ENCODE measurements around the gene USP17L26. TPM values are rescaled to one million over a fixed set of nuclear protein-coding genes. Genes with fewer than 3 reads are reported as not detected.
"Not testable (repeated sequence)": the region's sequence is repeated elsewhere in the genome, so short reads cannot be mapped to it uniquely, and the experiment has no call there.

The USP17L26 gene
- total and polyA plus RNA-seq, 4 experiments from 2014 or later: not detected

DNA sequence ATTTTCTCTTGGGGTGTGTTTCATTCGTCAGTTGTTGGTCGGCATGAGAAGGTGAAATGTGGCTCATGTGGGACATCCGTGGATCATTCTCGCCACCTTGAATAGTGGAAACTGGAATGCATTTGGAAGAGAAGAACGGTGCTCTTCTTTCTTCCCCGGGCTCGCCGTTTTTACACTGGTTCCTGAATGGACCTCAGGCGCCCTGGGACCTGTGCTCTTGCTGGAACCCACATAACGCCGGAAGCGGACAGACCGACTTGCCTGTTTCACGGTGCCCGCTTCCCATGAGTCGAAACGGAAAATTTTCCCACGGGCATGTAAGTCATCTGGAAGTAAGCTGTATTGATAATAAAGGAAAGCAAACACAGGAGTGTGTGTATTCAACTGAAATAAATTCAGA is 16.4 kb downstream of the USP17L26 start:
- intact Hi-C loops (cut with micrococcal nuclease); DNase-seq; H3K27ac Mint-ChIP-seq; H3K4me1 Mint-ChIP-seq; H3K4me3 ChIP-seq (ENCODE audit: low read length in 2 of 2); H3K27ac ChIP-seq (ENCODE audit: low read depth, low read length); POLR2A ChIA-PET (ENCODE audit: partially characterized antibody); H3K27me3 Mint-ChIP-seq; H3K9me3 ChIP-seq (ENCODE audit: control insufficient read depth in 1 of 2, low read length in 2 of 2); H3K36me3 ChIP-seq (ENCODE audit: insufficient read depth, low read length); CTCF ChIA-PET (ENCODE audit: partially characterized antibody); H3K4me3 Mint-ChIP-seq; H3K27me3 ChIP-seq (ENCODE audit: insufficient read depth, low read length); H3K36me3 Mint-ChIP-seq; H3K4me1 ChIP-seq (ENCODE audit: insufficient read depth, low read length); H3K9me3 Mint-ChIP-seq: not testable (repeated sequence)

DNA sequence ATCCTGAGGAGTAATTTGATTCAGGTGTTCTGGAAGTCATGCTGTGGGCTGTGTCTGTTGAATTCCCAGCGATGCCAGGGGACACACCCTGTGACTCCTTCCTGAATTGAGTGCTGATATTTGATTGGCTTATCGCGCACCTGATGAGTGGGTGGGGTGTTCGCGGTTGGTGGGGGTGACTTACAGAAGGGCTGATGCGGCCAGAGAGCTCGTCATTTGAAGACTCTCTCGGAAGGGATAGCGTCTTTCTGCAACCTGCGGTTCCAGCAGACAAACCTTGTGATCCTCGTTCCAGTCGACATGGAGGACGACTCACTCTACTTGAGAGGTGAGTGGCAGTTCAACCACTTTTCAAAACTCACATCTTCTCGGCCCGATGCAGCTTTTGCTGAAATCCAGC is 18.9 kb downstream of the USP17L26 start, which contains the start of gene USP17L29:
Gene USP17L29 (plus strand): TSS at position 301 of the 400 bp plus-strand sequence. CDS start 0 bp downstream, at position 301.
- H3K27ac Mint-ChIP-seq; POLR2A ChIA-PET (ENCODE audit: partially characterized antibody); H3K4me1 Mint-ChIP-seq; H3K27ac ChIP-seq (ENCODE audit: low read depth, low read length); intact Hi-C loops (cut with micrococcal nuclease); H3K9me3 Mint-ChIP-seq; H3K36me3 Mint-ChIP-seq; H3K9me3 ChIP-seq (ENCODE audit: control insufficient read depth in 1 of 2, low read length in 2 of 2); DNase-seq; H3K36me3 ChIP-seq (ENCODE audit: insufficient read depth, low read length); H3K27me3 ChIP-seq (ENCODE audit: insufficient read depth, low read length); CTCF ChIA-PET (ENCODE audit: partially characterized antibody); H3K4me3 ChIP-seq (ENCODE audit: low read length in 2 of 2); H3K27me3 Mint-ChIP-seq; H3K4me1 ChIP-seq (ENCODE audit: insufficient read depth, low read length); H3K4me3 Mint-ChIP-seq: not testable (repeated sequence)

DNA sequence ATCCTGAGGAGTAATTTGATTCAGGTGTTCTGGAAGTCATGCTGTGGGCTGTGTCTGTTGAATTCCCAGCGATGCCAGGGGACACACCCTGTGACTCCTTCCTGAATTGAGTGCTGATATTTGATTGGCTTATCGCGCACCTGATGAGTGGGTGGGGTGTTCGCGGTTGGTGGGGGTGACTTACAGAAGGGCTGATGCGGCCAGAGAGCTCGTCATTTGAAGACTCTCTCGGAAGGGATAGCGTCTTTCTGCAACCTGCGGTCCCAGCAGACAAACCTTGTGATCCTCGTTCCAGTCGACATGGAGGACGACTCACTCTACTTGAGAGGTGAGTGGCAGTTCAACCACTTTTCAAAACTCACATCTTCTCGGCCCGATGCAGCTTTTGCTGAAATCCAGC is 28.4 kb downstream of the USP17L26 start, which contains the start of gene USP17L30:
Gene USP17L30 (plus strand): TSS at position 301 of the 400 bp plus-strand sequence. CDS start 0 bp downstream, at position 301.
- H3K4me1 Mint-ChIP-seq; H3K9me3 ChIP-seq (ENCODE audit: control insufficient read depth in 1 of 2, low read length in 2 of 2); H3K27me3 ChIP-seq (ENCODE audit: insufficient read depth, low read length); H3K27ac ChIP-seq (ENCODE audit: low read depth, low read length); POLR2A ChIA-PET (ENCODE audit: partially characterized antibody); H3K4me3 ChIP-seq (ENCODE audit: low read length in 2 of 2); H3K27me3 Mint-ChIP-seq; H3K36me3 ChIP-seq (ENCODE audit: insufficient read depth, low read length); intact Hi-C loops (cut with micrococcal nuclease); H3K4me3 Mint-ChIP-seq; H3K27ac Mint-ChIP-seq; H3K9me3 Mint-ChIP-seq; H3K4me1 ChIP-seq (ENCODE audit: insufficient read depth, low read length); DNase-seq; H3K36me3 Mint-ChIP-seq; CTCF ChIA-PET (ENCODE audit: partially characterized antibody): not testable (repeated sequence)

DNA sequence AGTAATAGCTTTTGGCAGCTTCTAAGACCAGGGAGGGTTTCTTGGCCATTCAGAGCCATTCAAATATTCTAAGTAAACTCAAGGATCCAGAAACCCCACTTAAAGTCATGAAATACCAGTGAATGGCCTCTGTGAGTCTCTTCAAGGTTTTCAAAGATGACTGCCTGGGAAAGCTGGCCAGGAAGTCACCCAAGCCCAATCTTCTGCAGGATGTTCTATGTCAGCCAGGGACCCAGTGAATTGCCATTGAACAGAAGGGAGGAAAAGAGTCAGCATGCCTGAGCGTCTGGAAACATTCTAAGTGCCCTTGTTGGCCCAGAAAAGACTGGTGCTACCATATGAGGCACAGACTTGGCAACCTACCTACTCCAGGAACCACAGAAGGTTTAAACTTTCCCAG is 45.4 kb downstream of the USP17L26 start:
- intact Hi-C loops (cut with micrococcal nuclease); H3K27me3 ChIP-seq (ENCODE audit: insufficient read depth, low read length); H3K9me3 ChIP-seq (ENCODE audit: control insufficient read depth in 1 of 2, low read length in 2 of 2); H3K27ac ChIP-seq (ENCODE audit: low read depth, low read length); POLR2A ChIA-PET (ENCODE audit: partially characterized antibody); DNase-seq; H3K9me3 Mint-ChIP-seq; CTCF ChIA-PET (ENCODE audit: partially characterized antibody); H3K4me3 Mint-ChIP-seq; H3K36me3 Mint-ChIP-seq; H3K27me3 Mint-ChIP-seq; H3K27ac Mint-ChIP-seq; H3K4me3 ChIP-seq (ENCODE audit: low read length in 2 of 2); H3K36me3 ChIP-seq (ENCODE audit: insufficient read depth, low read length); H3K4me1 Mint-ChIP-seq; H3K4me1 ChIP-seq (ENCODE audit: insufficient read depth, low read length): not testable (repeated sequence)

DNA sequence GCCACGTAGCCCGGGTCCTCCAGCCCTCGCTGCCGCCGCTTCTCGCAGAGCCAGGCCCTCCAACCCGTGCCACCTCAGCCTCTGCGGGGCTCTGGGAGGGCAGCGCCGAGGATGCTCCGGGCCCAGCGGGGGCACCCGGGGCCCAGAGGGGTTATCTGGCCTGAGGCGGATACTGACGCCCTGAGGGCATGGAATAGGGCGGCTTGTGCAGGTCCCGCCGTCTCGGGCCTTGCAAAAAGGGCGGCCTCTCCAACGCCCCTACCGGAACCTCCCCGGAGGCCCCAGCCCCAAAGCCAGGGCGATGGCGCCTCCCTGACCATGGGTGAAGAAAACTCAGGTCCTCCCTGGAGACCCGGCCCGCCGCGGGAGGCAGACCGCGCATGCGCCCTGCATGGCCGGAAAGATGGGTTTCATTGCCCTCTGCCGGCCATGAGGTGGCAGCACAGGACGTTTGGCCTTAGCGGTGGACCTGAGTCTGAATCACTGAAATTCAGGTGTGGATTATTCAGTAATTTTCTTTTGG is 46.6 kb downstream of the USP17L26 start:
- H3K27me3 Mint-ChIP-seq; H3K27me3 ChIP-seq (ENCODE audit: insufficient read depth, low read length); H3K4me3 ChIP-seq (ENCODE audit: low read length in 2 of 2); H3K4me1 ChIP-seq (ENCODE audit: insufficient read depth, low read length); H3K36me3 ChIP-seq (ENCODE audit: insufficient read depth, low read length); CTCF ChIA-PET (ENCODE audit: partially characterized antibody); POLR2A ChIA-PET (ENCODE audit: partially characterized antibody); H3K36me3 Mint-ChIP-seq; H3K27ac ChIP-seq (ENCODE audit: low read depth, low read length); intact Hi-C loops (cut with micrococcal nuclease); H3K4me1 Mint-ChIP-seq; H3K9me3 ChIP-seq (ENCODE audit: control insufficient read depth in 1 of 2, low read length in 2 of 2); H3K27ac Mint-ChIP-seq; H3K9me3 Mint-ChIP-seq: not testable (repeated sequence)
- peak; percentile 38 to 61 (median 49) for DNase-seq
- H3K4me3 Mint-ChIP-seq: peak overlapping the region in 6 of 8 donors; percentile 12 to 64 (median 43)

DNA sequence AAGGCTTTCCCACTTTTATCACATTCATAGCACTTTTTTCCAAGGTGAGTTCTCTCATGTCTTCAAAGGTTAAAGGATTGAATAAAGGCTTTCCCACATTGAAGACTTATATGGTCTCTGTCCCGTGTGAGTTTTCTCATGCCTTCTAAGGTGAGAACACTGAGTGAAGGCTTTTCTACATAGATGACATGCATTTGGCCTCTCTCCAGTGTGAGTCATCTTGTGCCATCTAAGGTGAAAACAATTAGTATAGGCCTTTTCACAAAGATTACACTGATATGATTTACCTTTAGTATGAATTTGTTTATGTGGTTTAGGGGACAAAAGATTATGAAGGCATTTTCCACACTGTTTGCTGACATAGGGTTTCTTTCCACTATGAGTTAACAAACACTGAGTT is 49.7 kb downstream of the USP17L26 start:
- Mint-ChIP-seq H3K4me1 (peaks cover 0 to 4% (median 3%) of the 10 kb centered on the region in 4 donors), H3K9me3 (no peaks in the 10 kb centered on the region), H3K36me3 (no peaks in the 10 kb centered on the region), H3K27ac (no peak overlapping the region), H3K4me3 (no peak overlapping the region), H3K27me3 (peaks cover 0 to 1% of the 10 kb centered on the region in 2 donors)
- no peak for DNase-seq
- intact Hi-C loops (cut with micrococcal nuclease): no loop called here
- Histone ChIP-seq H3K4me3 (ENCODE audit: low read length in 2 of 2) (no peak overlapping the region), H3K36me3 (ENCODE audit: insufficient read depth, low read length) (no peaks in the 10 kb centered on the region), H3K27ac (ENCODE audit: low read depth, low read length) (no peak overlapping the region), H3K4me1 (ENCODE audit: insufficient read depth, low read length) (no peaks in the 10 kb centered on the region), H3K9me3 (ENCODE audit: control insufficient read depth in 1 of 2, low read length in 2 of 2) (no peaks in the 10 kb centered on the region), H3K27me3 (ENCODE audit: insufficient read depth, low read length) (no peaks in the 10 kb centered on the region)
- ChIA-PET POLR2A (ENCODE audit: partially characterized antibody) (no interaction called here), CTCF (ENCODE audit: partially characterized antibody) (no interaction called here)

Other genes starting within 250 kb of the USP17L26 start
- gene FAM90A26, start 164.2 kb upstream of the USP17L26 start, total RNA-seq: not detected
- gene FAM90A26, start 164.2 kb upstream of the USP17L26 start, polyA plus RNA-seq: not detected
- not detected for gene USP17L10, start 124.0 kb upstream of the USP17L26 start, total RNA-seq
- not detected for gene USP17L10, start 124.0 kb upstream of the USP17L26 start, polyA plus RNA-seq
- not detected for gene USP17L11, start 119.3 kb upstream of the USP17L26 start, total RNA-seq
- gene USP17L11, start 119.3 kb upstream of the USP17L26 start, polyA plus RNA-seq: not detected
- gene USP17L12, start 114.5 kb upstream of the USP17L26 start, total RNA-seq: not detected
- gene USP17L12, start 114.5 kb upstream of the USP17L26 start, polyA plus RNA-seq: not detected
- not detected for gene USP17L13, start 109.8 kb upstream of the USP17L26 start, total RNA-seq
- gene USP17L13, start 109.8 kb upstream of the USP17L26 start, polyA plus RNA-seq: not detected
- gene USP17L15, start 100.3 kb upstream of the USP17L26 start, total RNA-seq: not detected
- gene USP17L15, start 100.3 kb upstream of the USP17L26 start, polyA plus RNA-seq: not detected
- gene USP17L17, start 90.8 kb upstream of the USP17L26 start, total RNA-seq: not detected
- not detected for gene USP17L17, start 90.8 kb upstream of the USP17L26 start, polyA plus RNA-seq
- gene USP17L18, start 86.0 kb upstream of the USP17L26 start, total RNA-seq: not detected
- not detected for gene USP17L18, start 86.0 kb upstream of the USP17L26 start, polyA plus RNA-seq
- not detected for gene USP17L19, start 81.3 kb upstream of the USP17L26 start, total RNA-seq
- gene USP17L19, start 81.3 kb upstream of the USP17L26 start, polyA plus RNA-seq: not detected
- not detected for gene USP17L20, start 76.5 kb upstream of the USP17L26 start, total RNA-seq
- gene USP17L20, start 76.5 kb upstream of the USP17L26 start, polyA plus RNA-seq: not detected
- gene USP17L21, start 71.8 kb upstream of the USP17L26 start, total RNA-seq: not detected
- gene USP17L21, start 71.8 kb upstream of the USP17L26 start, polyA plus RNA-seq: not detected
- gene USP17L22, start 67.0 kb upstream of the USP17L26 start, total RNA-seq: not detected
- gene USP17L22, start 67.0 kb upstream of the USP17L26 start, polyA plus RNA-seq: not detected
- gene USP17L24, start 9.5 kb upstream of the USP17L26 start, total RNA-seq: not detected
- gene USP17L24, start 9.5 kb upstream of the USP17L26 start, polyA plus RNA-seq: not detected
- gene USP17L25, start 4.7 kb upstream of the USP17L26 start, total RNA-seq: not detected
- not detected for gene USP17L25, start 4.7 kb upstream of the USP17L26 start, polyA plus RNA-seq
- not detected for gene USP17L5, start 4.7 kb downstream of the USP17L26 start, total RNA-seq
- not detected for gene USP17L5, start 4.7 kb downstream of the USP17L26 start, polyA plus RNA-seq
- not detected for gene USP17L27, start 9.5 kb downstream of the USP17L26 start, total RNA-seq
- not detected for gene USP17L27, start 9.5 kb downstream of the USP17L26 start, polyA plus RNA-seq
- not detected for gene USP17L28, start 14.2 kb downstream of the USP17L26 start, total RNA-seq
- gene USP17L28, start 14.2 kb downstream of the USP17L26 start, polyA plus RNA-seq: not detected
- gene USP17L29, start 19.0 kb downstream of the USP17L26 start, total RNA-seq: not detected
- gene USP17L29, start 19.0 kb downstream of the USP17L26 start, polyA plus RNA-seq: not detected
- not detected for gene USP17L30, start 28.5 kb downstream of the USP17L26 start, total RNA-seq
- not detected for gene USP17L30, start 28.5 kb downstream of the USP17L26 start, polyA plus RNA-seq
- gene DEFB131A, start 109.8 kb downstream of the USP17L26 start, total RNA-seq: not detected
- not detected for gene DEFB131A, start 109.8 kb downstream of the USP17L26 start, polyA plus RNA-seq

Measured in CD4-positive, alpha-beta memory T cell (primary cell).